Measurements from ENCODE around the gene GSTM4.

Gene GSTM4

DNA sequence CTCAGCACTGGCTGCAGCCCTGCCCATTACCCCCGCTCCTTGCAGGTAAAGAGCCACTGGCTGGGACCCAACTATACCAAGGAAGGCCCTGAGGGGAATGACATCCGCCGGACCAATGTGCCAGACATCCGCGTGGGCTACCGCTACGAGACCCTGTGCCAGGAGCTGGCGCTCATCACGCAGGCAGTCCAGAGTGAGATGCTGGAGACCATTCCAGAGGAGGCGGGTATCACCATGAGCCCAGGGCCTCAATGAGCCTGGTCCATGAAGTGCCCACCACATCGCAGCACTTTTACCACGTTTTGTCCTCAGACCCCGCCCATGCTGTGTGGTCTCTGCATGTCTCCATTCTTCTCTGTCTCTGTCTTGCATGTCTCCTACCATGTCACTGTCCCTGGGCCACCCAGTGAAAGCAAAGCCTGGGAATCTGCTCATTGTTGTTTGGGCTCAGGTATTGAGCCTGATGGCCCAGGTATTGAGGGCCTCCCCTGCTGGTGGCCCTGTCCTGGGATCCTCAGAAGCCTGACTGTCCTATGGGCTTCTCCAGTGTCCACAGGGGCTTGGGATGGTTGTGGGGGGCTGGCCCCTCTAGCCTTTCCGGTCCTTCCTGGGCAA is 24.9 kb upstream of the GSTM4 start:
- Mint-ChIP-seq H3K36me3 (peaks cover 6% of the 10 kb centered on the region), H3K9me3 (no peaks in the 10 kb centered on the region), H3K27ac (no peak overlapping the region), H3K4me3 (no peak overlapping the region), H3K4me1 (peaks cover 15% of the 10 kb centered on the region), H3K27me3 (no peaks in the 10 kb centered on the region)

DNA sequence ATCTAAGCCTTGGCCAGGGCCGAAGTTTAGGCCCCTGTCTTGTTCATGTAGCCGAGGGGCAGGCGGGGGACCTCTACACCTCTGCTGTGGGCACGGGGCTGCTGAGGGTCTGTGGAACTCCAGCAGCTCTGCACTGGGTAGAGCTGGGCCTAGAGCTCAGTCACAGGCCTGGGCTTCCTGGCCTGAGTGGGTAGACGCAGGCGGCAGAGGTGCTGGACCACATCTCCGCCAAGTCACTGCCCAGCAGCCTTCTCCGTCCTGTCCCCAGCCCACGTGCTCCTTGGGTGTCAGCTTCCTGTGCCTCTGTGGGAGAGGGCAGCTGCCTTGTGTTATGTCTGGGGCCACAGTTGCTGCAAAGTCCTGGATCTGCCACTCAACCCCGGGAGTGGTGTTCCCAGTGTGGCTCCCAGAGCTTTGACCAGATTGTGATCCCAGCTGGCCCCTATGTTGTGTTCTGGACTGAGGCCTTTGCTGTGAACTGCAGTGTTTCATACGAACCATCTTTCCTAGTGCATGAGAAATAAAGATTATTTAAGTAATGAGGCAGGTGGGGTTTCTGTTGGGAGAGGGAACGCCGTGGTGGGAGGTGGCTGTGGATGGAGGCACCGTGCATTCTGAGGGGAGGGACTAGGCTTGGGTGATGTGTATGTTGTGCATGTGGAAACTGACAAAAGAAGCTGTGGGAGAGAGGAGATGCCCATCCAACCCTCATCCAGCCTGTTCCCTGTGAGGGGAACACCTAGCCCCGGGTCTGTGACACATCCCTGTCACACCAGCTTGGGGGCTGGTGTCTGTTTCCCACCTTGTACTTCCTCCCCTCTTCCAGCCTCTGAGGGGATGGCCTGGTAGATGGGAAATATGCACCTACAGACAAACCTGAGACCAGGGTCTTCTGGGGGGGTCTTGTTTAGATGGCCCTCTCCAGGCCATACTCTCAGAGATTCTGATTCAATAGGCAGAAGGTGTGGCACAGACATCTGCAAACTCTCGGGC is 24.1 kb upstream of the GSTM4 start:
- Mint-ChIP-seq H3K9me3 (no peaks in the 10 kb centered on the region), H3K4me1 (peaks cover 15% of the 10 kb centered on the region), H3K36me3 (peaks cover 6% of the 10 kb centered on the region), H3K27me3 (no peaks in the 10 kb centered on the region), H3K27ac (peak overlapping the region; percentile 38), H3K4me3 (no peak overlapping the region)

- Mint-ChIP-seq H3K4me3 (no peak overlapping the region), H3K4me1 (peaks cover 15% of the 10 kb centered on the region), H3K36me3 (peaks cover 6% of the 10 kb centered on the region), H3K27me3 (no peaks in the 10 kb centered on the region), H3K27ac (no peak overlapping the region), H3K9me3 (no peaks in the 10 kb centered on the region)
These were observed 23.1 kb upstream of the GSTM4 start for GRCh38 chr1:109632671-109633346.

DNA sequence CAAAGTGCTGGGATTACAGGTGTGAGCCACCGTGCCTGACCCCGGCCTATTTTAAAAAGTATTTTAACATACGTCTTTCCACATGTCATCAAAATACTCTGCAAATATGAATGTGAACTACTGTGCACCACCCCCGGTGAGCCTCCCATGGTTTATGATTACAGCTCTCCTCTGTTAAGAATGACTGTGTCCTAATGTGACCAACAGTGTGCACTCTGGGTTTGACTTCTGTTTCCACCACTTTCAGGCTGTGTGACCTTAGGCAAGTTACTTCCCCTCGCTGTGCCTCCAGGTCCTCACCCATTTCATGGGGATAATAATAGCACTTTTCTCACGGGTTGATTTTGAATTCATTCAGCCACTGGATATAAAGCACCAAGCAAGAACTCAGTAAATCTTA is 21.6 kb upstream of the GSTM4 start:
- H3K27me3 Mint-ChIP-seq = no peaks in the 10 kb centered on the region
- no peak overlapping the region for H3K27ac Mint-ChIP-seq
- peaks cover 15% of the 10 kb centered on the region for H3K4me1 Mint-ChIP-seq
- H3K36me3 Mint-ChIP-seq = peaks cover 6% of the 10 kb centered on the region
- H3K4me3 Mint-ChIP-seq = no peak overlapping the region
- H3K9me3 Mint-ChIP-seq = no peaks in the 10 kb centered on the region

GRCh38 chr1:109634771-109635750 is 20.8 kb upstream of the GSTM4 start:
- Mint-ChIP-seq H3K4me1 (peaks cover 16% of the 10 kb centered on the region), H3K4me3 (no peak overlapping the region), H3K27me3 (no peaks in the 10 kb centered on the region), H3K36me3 (peaks cover 1% of the 10 kb centered on the region), H3K27ac (no peak overlapping the region), H3K9me3 (no peaks in the 10 kb centered on the region)

- peaks cover 1% of the 10 kb centered on the region for H3K36me3 Mint-ChIP-seq
- H3K27me3 Mint-ChIP-seq = no peaks in the 10 kb centered on the region
- H3K4me1 Mint-ChIP-seq = peaks cover 18% of the 10 kb centered on the region
- no peaks in the 10 kb centered on the region for H3K9me3 Mint-ChIP-seq
- H3K27ac Mint-ChIP-seq = no peak overlapping the region
- no peak overlapping the region for H3K4me3 Mint-ChIP-seq
These were observed 20.1 kb upstream of the GSTM4 start for GRCh38 chr1:109635862-109636200.

GRCh38 chr1:109636201-109636952 is 19.5 kb upstream of the GSTM4 start:
- no peak overlapping the region for H3K4me3 Mint-ChIP-seq
- no peaks in the 10 kb centered on the region for H3K36me3 Mint-ChIP-seq
- no peaks in the 10 kb centered on the region for H3K27me3 Mint-ChIP-seq
- no peak overlapping the region for H3K27ac Mint-ChIP-seq
- peaks cover 18% of the 10 kb centered on the region for H3K4me1 Mint-ChIP-seq
- H3K9me3 Mint-ChIP-seq = no peaks in the 10 kb centered on the region

DNA sequence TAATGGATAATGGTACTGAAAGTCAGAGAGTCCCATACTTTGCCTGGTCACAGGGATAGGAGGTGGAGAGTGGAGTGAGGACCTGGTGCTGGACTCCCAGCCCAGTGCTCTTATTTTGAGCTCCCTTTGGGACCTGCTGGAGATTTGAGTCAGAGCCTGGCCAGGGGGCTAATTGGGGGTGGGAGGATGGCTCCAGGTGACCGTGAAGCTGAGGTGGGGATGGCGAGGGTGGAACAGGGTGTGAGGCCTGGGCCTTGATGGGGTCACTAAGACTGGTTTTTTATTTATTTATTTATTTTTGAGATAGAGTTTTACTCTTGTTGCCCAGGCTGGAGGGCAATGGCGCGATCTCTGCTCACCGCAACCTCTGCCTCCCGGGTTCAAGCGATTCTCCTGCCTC is 18.5 kb upstream of the GSTM4 start:
- Mint-ChIP-seq H3K27me3 (no peaks in the 10 kb centered on the region), H3K4me3 (no peak overlapping the region), H3K36me3 (no peaks in the 10 kb centered on the region), H3K9me3 (no peaks in the 10 kb centered on the region), H3K4me1 (peaks cover 18% of the 10 kb centered on the region), H3K27ac (no peak overlapping the region)

DNA sequence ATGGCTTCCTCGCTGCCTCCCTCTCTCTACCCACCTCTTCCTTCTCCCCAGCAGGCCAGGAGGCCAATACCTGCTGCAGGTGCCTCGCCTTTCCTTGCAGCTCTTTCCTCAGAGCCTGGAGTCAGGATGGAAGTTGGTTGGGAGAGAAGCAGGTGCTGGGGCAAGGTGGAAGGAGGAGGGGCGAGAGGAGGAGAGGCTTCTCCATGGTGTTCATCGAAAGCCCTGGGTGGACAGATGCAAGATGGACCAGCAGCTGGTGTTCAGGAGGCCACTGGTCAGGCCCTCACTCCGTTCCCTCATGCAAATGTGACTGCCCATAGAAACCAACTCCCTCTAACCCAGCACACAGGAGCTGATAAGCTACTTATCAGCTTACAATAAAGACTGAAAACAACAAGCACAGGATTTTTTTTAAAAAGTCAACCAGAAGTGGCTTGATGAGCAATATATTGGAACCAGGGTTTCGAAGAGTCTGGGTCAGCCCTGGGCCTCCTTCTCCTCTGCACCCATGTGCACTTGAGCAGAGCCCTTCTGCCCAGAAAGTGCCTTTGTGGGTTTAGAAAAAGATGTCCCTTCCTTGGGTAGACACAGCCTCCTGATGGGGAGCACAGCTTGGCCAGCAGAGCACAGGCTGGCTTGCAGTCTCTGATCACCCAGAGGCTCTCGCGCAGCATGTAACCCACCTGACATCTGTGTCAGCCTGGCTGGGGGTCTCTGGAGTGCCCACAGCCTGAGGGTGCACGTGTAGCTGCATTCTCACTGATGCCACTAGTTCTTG is 16.6 kb upstream of the GSTM4 start:
- Mint-ChIP-seq H3K9me3 (no peaks in the 10 kb centered on the region), H3K4me1 (peaks cover 16% of the 10 kb centered on the region), H3K36me3 (no peaks in the 10 kb centered on the region), H3K27ac (no peak overlapping the region), H3K27me3 (no peaks in the 10 kb centered on the region), H3K4me3 (no peak overlapping the region)

- H3K9me3 Mint-ChIP-seq = no peaks in the 10 kb centered on the region
- no peak overlapping the region for H3K4me3 Mint-ChIP-seq
- no peaks in the 10 kb centered on the region for H3K36me3 Mint-ChIP-seq
- no peaks in the 10 kb centered on the region for H3K27me3 Mint-ChIP-seq
- no peak overlapping the region for H3K27ac Mint-ChIP-seq
- peaks cover 11% of the 10 kb centered on the region for H3K4me1 Mint-ChIP-seq
These were observed 16.1 kb upstream of the GSTM4 start for GRCh38 chr1:109639841-109640184.

GRCh38 chr1:109640285-109640865 is 15.5 kb upstream of the GSTM4 start:
- no peaks in the 10 kb centered on the region for H3K27me3 Mint-ChIP-seq
- peaks cover 5% of the 10 kb centered on the region for H3K4me1 Mint-ChIP-seq
- H3K9me3 Mint-ChIP-seq = no peaks in the 10 kb centered on the region
- no peaks in the 10 kb centered on the region for H3K36me3 Mint-ChIP-seq
- no peak overlapping the region for H3K27ac Mint-ChIP-seq
- H3K4me3 Mint-ChIP-seq = no peak overlapping the region

GRCh38 chr1:109641078-109641740 is 14.7 kb upstream of the GSTM4 start:
- no peaks in the 10 kb centered on the region for H3K36me3 Mint-ChIP-seq
- H3K27me3 Mint-ChIP-seq = no peaks in the 10 kb centered on the region
- no peak overlapping the region for H3K27ac Mint-ChIP-seq
- peaks cover 3% of the 10 kb centered on the region for H3K4me1 Mint-ChIP-seq
- H3K4me3 Mint-ChIP-seq = no peak overlapping the region
- H3K9me3 Mint-ChIP-seq = no peaks in the 10 kb centered on the region

DNA sequence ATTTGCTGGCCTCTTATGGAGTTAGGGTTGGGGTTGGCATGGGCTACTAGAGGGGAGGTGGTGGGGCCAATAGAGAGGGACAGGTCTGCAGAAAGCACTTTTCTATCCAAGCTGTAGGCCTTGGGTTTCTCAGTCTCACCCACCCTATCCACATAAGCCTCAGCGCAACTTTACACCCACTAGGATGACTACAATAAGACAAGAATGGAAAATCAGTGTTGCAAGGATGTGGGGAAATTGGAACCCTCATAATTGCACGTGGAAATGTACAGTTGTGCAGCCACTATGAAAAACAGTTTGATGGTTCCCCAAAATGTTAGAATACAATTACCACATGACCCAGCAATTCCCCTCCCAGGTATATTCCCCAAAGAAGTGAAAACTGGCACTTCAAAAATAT is 14.0 kb upstream of the GSTM4 start:
- H3K4me3 Mint-ChIP-seq = no peak overlapping the region
- H3K36me3 Mint-ChIP-seq = no peaks in the 10 kb centered on the region
- peaks cover 3% of the 10 kb centered on the region for H3K4me1 Mint-ChIP-seq
- no peaks in the 10 kb centered on the region for H3K27me3 Mint-ChIP-seq
- H3K27ac Mint-ChIP-seq = no peak overlapping the region
- no peaks in the 10 kb centered on the region for H3K9me3 Mint-ChIP-seq
